Hindlimb muscle (tissue), 1 donor: Measurements from ENCODE around the gene AK2. TPM values are rescaled to one million over a fixed set of nuclear protein-coding genes. Genes with fewer than 3 reads are reported as not detected.
"Not testable (repeated sequence)": the region's sequence is repeated elsewhere in the genome, so short reads cannot be mapped to it uniquely, and the experiment has no call there.

Experiments
- DNase-seq: peaks from one replicate; pipeline ENCODE4 v3.0.0-alpha.2; 2013
- polyA plus RNA-seq: library from polyadenylated mRNA; unstranded; fragments of 120-200 nt; gene quantifications from one replicate; pipeline ENCODE4 v1.2.1, GENCODE V29; 2013; ENCODE audit not compliant: insufficient read length

AK2 gene
- polyA plus RNA-seq, 1 donor, result 124 TPM

GRCh38 chr1:33050221-33051076 is 13.8 kb upstream of the AK2 start:
- no peak for DNase-seq

- DNase-seq, result no peak
Observed at GRCh38 chr1:33049371-33049770, 12.7 kb upstream of the AK2 start.

- DNase-seq, result no peak
Observed at GRCh38 chr1:33048426-33048825, 11.7 kb upstream of the AK2 start.

- no peak for DNase-seq
Observed at GRCh38 chr1:33047839-33048305, 11.2 kb upstream of the AK2 start.

- DNase-seq, result no peak
Observed at GRCh38 chr1:33047290-33047689, 10.6 kb upstream of the AK2 start.

- not testable (repeated sequence) for DNase-seq
Observed at GRCh38 chr1:33046234-33046633, 9.6 kb upstream of the AK2 start.

GRCh38 chr1:33045814-33046213 is 9.1 kb upstream of the AK2 start:
- DNase-seq, result no peak

GRCh38 chr1:33045246-33045645 is 8.6 kb upstream of the AK2 start:
- DNase-seq, result no peak

- no peak for DNase-seq
Observed at GRCh38 chr1:33043267-33044092, 6.8 kb upstream of the AK2 start.

GRCh38 chr1:33042831-33043230 is 6.1 kb upstream of the AK2 start:
- no peak for DNase-seq

GRCh38 chr1:33041026-33041425 is 4.3 kb upstream of the AK2 start:
- no peak for DNase-seq

GRCh38 chr1:33039840-33040239 is 3.2 kb upstream of the AK2 start:
- DNase-seq, result no peak

- no peak for DNase-seq
Observed at GRCh38 chr1:33036051-33036525, 595 bp downstream of the AK2 start.

GRCh38 chr1:33032126-33032869 is 4.4 kb downstream of the AK2 start:
- no peak for DNase-seq

- no peak for DNase-seq
Observed at GRCh38 chr1:33031506-33031905, 5.2 kb downstream of the AK2 start.

GRCh38 chr1:33030575-33030974 is 6.1 kb downstream of the AK2 start:
- no peak for DNase-seq

- DNase-seq, result no peak
Observed at GRCh38 chr1:33029921-33030320, 6.8 kb downstream of the AK2 start.

- no peak for DNase-seq
Observed at GRCh38 chr1:33029209-33029608, 7.5 kb downstream of the AK2 start.

GRCh38 chr1:33025761-33026160 is 10.9 kb downstream of the AK2 start:
- DNase-seq, result no peak

GRCh38 chr1:33025180-33025569 is 11.5 kb downstream of the AK2 start:
- no peak for DNase-seq

GRCh38 chr1:33024430-33025179 is 12.1 kb downstream of the AK2 start:
- not testable (repeated sequence) for DNase-seq

- DNase-seq, result no peak
Observed at GRCh38 chr1:33022650-33023200, 14.0 kb downstream of the AK2 start.
